Stimulated activated CD8-positive, alpha-beta memory T cell treated with anti-CD3 and anti-CD28 coated beads, Interleukin-4, amount 100 ng/mL, for 24 hours (primary cell): ENCODE measurements around the gene PITPNB.

Source experiments
- DNase-seq: peaks from one replicate; pipeline ENCODE4 v3.0.0-alpha.2; 2020; ENCODE audit warnings: low read depth

PITPNB gene

GRCh38 chr22:27919942-27920755, 1.1 kb upstream of the PITPNB start:
- DNase-seq = no peak

GRCh38 chr22:27918341-27919221, 475 bp downstream of the PITPNB start:
- DNase-seq = peak; percentile 65

DNA sequence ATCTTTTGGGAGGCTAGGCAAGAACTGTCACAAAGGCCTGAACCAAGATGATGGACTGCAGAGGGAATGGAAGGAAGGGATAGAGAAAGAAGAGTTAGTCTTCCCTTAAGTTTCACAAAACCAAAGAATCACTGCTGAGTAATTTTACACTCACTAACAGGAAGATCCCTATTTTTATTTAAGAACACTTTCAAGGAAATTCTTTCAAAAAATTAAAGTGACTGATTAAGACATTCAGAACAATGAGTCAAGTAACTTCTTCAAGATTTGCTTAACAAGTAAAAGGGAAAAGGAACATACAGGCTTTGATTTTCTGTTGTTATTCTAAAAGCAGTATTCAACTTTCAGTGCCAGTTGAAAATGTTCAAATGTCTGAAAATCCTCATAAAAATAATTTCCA, 3.1 kb downstream of the PITPNB start:
- no peak for DNase-seq

DNA sequence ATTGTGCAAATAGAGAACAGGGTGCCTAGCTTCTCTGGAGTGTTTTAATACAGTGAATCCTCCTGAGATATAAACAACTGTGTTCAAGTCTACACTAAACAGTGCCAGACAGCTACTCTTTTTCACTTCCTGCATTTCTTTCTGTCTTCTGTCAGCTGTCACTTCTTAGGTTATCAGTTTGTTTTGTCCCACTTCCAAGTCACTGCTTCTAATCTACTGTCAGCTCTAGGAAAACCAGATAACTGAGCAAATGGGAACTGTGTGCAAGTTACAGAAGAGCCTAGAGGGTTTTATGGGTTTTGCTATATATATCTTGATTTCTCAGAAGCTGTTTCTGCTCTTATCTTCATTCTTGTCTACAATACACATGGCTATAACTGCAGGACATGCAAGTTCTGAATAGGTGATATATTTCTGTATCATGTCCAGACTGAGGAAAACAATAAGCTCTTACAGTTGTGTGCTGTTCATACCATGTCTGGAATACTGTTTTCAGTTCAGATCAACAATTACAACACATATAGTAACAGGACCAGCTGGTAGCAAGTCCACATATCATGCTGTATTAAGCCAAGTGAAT, 5.8 kb downstream of the PITPNB start:
- no peak for DNase-seq

- DNase-seq = no peak
These were observed 7.0 kb downstream of the PITPNB start for GRCh38 chr22:27912101-27912500.

- DNase-seq = no peak
These were observed 7.7 kb downstream of the PITPNB start for GRCh38 chr22:27911330-27911729.

DNA sequence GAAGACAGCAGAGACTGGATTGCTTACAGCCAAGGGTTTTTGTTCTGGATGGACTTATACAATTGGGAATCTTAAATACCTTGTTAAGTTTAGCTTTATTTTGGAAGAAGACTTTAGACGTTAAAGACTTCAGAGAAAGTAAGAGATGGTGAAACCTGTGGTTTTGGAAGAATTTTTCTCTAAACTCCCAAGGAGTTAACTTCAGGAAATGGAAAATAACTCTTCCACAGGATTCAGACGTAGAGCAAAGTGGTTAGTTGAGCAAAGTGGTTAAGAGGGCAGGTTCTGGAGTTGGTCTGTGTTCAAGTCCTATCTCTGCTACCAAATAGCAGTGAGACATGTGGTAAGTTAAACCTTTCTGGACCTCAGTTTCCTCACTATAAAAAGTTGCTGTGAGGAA, 12.8 kb downstream of the PITPNB start:
- no peak for DNase-seq

DNA sequence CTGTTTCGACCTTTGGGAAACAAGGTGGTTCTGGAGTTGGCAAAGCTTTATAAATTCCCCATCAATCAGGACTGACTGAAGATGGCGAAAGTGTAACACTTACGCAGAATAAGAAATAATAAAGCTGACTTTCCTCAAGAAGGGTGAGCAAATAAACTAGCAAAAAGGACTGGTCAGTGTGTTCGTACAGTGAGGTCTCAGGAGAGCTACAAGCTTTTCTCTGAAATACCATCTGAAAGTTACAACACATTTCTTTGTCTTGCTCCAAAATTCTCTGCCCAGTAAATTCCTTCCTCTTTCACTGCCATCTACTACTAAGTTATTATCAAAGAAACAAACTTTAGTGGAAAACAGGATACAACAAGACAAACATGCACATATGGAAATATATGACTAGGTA, 13.4 kb downstream of the PITPNB start:
- no peak for DNase-seq

- no peak for DNase-seq
These were observed 15.1 kb downstream of the PITPNB start for GRCh38 chr22:27903805-27904473.

GRCh38 chr22:27900153-27900552, 18.9 kb downstream of the PITPNB start:
- no peak for DNase-seq

DNA sequence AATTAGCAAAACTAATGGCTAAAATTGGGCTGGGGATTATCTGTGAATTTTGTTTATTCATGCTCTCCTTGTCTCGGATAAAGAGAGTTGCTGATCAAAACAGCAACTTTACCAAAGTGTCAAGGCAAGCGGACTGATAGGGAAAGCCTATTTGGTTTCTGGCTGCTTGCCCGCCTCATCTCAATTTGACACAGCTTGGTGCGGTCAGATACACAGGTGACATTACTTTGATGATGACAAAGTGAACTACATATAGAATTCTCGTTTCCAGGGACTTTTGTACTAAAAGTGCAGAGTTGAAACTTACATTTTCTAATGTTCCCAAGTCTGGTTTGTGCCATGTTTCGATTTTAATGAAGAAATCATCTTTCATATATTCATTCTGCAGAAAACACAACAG, 22.8 kb downstream of the PITPNB start:
- no peak for DNase-seq

DNA sequence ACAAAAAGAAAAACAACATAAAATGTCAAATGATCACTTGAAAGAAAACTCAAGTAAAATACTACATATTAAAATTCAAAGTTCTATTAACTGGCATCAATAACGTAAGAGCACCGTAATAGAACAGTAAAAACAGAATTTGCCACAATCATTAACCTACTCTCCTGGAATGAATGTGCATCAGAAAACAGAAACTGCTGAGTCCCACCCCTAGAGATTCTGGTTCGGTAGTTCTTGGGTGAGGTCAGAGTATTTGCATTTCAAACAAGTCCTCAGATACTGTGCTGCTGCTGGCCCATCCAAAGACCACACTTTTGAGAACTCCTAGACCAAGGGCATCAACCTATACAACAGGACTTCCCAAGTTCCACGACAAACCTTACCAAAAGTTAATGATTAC, 23.5 kb downstream of the PITPNB start:
- no peak for DNase-seq

GRCh38 chr22:27892811-27893210, 26.2 kb downstream of the PITPNB start:
- no peak for DNase-seq

GRCh38 chr22:27892064-27892463, 27.0 kb downstream of the PITPNB start:
- no peak for DNase-seq

GRCh38 chr22:27888310-27888709, 30.7 kb downstream of the PITPNB start:
- no peak for DNase-seq

DNA sequence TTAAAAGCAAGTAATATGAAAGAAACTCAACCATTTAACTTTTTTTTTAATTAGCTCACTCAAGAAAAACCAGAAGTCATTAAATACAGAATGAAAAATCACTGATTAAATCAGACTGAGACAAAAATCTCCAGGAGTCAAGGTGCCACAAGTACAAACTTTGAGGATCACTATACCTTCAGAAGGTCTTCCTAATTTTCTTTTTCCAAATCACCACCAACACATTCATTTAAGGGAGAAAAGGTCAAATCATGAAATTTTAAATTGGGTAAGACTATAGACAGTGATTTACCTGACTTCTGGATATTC, 32.3 kb downstream of the PITPNB start:
- no peak for DNase-seq

GRCh38 chr22:27885977-27886842, 32.8 kb downstream of the PITPNB start:
- peak; percentile 17 for DNase-seq

DNA sequence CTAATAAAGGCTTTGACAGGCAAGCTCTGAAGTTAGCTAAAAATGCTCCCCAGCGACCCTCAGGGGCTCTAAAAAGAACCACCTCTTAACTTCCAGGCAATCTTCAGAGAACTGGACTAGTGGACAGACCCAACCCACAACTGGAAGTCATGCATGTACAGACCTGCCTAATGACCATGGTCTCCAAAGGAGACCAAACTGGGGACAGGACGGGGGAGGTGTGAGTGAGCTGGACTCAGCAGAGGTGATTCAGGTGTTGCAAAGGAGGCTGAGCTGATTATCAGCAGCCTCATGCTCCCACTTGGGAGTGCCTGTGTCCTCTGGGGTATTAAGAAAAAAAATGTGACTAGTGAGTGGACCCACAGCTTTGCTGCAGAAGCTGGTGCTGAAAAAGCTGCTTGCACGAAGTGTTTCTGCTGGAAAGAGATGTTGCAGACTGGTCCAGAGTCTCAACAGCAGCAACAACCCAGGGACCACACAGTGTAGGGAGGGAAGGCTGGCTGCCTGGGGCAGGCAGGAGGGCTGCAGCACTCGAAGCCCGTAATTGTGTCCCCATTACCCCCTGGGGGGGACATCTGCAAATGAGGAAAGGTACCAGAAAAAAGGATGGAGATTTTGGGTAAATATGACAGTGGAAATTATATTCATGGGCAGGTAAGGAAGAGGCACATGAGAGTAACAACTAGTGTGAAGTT, 35.3 kb downstream of the PITPNB start:
- DNase-seq = no peak

DNA sequence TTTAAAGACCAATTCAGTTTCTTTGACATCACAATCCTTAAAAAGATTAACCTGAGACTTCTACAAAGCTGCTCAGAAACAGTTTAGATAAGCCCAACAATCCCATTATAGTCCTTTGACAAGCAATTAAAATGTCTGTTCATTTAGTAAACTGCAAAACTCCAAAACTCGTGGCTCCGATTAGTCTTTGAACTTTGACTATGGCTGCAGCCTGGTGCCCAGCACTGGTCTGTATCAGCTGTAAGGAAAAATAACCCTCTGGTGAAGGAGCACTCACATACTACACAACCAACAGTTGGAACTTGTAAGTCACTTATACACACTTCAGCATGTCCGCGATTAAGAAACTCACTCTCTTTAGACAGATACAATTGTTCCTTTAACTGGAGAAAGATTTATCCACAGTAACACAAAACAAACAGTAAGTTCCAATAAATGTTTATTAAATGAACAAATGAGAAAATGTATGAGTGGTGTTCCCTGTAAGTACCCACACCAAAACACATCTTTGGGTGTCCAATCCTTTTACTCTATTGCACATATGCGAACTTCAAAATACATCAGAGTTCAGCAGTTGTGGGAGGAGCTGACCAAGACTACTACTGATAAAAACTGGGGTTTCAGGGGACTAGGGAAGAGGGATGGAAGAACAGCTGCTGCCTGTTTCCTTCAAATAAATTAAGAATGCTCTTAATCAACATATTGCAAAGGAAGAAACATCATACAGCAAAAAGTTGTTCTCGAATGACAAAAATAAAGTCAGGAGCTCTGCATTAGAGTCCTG, 36.4 kb downstream of the PITPNB start:
- DNase-seq = no peak

- DNase-seq = no peak
These were observed 37.6 kb downstream of the PITPNB start for GRCh38 chr22:27881421-27881820.
